NCI-H1694 (cell line): ENCODE results near the gene GPD1L.
"Not testable (repeated sequence)": the region's sequence is repeated elsewhere in the genome, so short reads cannot be mapped to it uniquely, and the experiment has no call there.

ENCODE experiments used
- DNase-seq: peaks from one replicate; lab custom pipeline; 2025; lab: John Stamatoyannopoulos, UW

The GPD1L gene

GRCh38 chr3:32105291-32106131, 909 bp upstream of the GPD1L start:
- no peak for DNase-seq

DNA sequence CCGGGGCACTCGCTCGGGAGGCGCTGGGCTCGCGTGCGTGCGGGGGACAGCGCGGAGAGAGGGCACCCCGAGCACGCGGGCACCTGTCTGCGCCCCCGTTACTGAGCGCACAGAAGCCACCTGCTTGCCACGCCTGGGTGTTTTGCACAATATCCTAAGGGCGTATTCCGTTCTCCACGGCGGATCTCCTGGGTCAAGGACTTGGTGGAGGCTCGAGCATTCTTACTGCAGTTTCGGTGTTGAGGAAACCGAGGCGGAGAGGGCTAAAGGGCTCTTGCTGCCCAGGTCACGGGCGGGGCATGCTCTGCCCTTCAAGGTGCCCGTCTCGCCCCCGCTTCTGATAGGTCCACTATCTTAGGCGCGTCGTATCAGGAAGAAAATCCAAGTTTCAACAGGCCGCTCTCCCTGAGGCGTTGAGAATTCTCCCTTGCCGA, 526 bp downstream of the GPD1L start:
- DNase-seq = no peak

DNA sequence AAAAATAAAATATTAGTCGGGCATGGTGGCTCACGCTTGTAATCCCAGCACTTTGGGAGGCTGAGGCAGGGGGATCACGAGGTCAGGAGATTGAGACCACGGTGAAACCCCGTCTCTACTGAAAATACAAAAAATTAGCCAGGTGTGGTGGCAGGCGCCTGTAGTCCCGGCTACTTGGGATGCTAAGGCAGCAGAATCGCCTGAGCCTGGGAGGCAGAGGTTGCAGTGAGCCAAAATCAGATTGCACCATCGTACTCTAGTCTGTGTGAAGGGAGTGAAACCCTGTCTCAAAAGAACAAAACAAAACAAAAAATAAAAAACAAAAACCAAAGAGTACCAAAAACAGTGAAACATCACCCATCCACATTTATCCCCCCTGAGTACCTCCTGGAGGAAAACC, 1.8 kb downstream of the GPD1L start:
- not testable (repeated sequence) for DNase-seq

GRCh38 chr3:32109256-32109655, 2.8 kb downstream of the GPD1L start:
- no peak for DNase-seq

DNA sequence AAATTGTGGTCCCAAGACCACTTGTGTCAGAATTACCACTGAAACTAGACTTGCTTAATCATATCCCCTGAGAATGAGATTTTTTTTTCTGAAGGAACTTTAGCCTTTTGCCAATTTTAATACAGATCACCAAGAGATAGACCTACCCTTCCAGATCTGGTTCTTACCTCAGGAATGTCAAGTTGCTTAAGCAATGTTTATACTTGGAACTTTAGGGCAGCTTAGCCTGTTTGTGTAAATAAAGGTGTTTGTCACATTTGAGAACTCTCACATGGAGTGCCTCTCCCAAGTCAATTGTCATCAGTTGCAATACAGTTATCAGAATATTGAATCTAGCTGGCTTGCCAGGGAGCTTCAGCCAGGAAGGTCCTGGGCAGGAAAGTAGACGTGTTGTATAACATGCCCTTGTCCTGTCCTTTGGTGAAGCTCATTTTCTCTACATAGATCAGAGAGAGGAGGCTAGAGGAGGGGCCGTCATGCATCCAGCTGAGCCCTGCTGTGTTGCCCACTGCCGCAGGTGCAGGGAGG, 3.9 kb downstream of the GPD1L start:
- no peak for DNase-seq

DNA sequence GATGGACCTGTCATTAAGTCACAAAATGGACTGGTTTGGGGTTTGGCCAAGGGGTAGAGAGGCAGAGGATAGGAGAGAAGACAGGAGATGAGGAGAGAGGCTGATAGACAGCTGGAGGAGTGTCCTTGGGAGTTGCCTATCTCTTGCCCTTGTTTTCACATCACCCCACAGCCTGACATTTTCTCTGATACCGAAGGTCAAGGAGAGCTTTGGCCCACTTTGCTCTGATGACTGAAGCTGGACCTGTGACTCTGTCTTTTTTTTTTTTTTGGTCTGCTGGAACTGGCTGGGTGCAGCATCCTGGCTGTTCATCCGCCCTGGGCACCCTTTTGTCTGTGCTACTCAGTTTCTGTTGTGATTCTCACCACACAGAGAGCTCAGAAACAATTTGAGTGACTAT, 5.1 kb downstream of the GPD1L start:
- no peak for DNase-seq

DNA sequence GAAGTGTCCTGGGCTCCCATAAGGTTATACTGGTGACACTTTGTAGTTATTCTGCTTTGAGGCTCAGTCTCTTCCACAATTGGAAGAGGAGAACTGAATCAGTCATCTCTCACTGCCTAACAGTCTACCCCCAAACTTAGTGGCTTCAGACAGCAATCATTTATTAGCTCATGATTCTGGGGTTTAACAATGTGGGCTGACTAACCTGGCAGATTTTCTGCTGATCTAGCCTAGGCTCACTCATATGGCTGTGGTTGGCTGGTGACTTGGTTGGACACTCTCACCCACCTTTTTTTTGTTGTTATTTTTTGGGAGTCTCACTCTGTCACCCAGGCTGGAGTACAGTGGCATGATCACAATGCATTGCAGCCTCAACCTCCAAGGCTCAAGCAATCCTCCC, 7.1 kb downstream of the GPD1L start:
- no peak for DNase-seq

GRCh38 chr3:32113981-32114545, 7.6 kb downstream of the GPD1L start:
- DNase-seq = no peak

GRCh38 chr3:32114546-32115386, 8.3 kb downstream of the GPD1L start:
- not testable (repeated sequence) for DNase-seq

- no peak for DNase-seq
Observed at GRCh38 chr3:32117320-32117719, 10.9 kb downstream of the GPD1L start.

DNA sequence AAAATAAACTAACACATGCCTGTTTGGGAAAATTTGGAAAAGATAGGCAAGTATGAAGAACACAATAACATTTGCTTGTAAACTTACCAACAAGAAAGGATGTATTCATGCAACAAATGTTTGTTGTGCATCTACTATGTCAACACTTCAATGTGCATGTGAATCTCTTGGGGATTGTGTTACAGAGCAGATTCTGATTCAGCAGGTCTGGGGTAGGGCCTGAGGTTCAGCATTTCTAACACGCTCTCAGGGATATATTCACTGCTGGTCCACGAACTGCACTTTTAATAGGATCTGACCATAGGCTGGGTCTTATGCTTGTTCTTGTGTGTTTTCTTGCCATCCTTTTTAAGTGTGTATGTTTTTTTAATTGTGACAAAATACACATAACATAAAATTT, 11.8 kb downstream of the GPD1L start:
- no peak for DNase-seq

- no peak for DNase-seq
Observed at GRCh38 chr3:32120471-32120870, 14.1 kb downstream of the GPD1L start.

- no peak for DNase-seq
Observed at GRCh38 chr3:32121137-32121536, 14.7 kb downstream of the GPD1L start.

DNA sequence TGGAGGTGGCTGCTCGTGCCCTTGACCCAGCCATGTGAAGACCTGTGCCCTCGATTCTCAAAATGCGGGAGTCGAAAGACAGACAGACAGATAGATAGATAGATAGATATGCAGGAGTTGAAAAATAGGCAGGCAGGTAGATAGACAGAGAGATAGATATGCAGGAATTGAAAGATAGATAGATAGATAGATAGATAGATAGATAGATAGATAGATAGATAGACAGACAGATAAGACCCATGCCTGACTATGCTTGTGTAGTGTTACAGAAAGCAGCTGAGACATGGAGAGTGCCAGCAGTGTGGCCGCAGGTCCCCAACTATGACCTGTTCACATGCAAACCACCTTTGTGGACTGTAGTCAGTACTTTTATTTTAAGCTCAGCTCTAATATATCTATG, 17.2 kb downstream of the GPD1L start:
- DNase-seq = no peak

DNA sequence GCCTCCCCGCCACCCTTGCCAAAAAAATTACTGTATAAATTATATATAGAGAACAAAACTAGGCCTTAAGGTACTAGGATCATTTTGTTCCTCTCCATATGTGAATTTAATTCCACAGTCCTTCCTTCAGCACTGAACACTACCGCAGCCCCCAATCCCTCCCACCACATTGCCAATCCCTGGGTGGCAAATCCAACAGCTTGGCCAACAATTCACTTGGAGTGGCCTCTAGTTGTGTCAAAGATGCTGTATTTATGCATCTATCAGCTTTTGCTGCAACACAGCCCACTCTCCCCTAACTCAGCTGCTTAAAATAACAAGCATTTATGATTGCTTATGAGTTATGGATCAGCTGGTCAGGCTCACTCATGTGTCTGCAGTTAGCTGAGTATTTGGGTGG, 18.6 kb downstream of the GPD1L start:
- DNase-seq = no peak

GRCh38 chr3:32126305-32127015, 20.0 kb downstream of the GPD1L start:
- DNase-seq = no peak

- no peak for DNase-seq
Observed at GRCh38 chr3:32127219-32127826, 20.9 kb downstream of the GPD1L start.

DNA sequence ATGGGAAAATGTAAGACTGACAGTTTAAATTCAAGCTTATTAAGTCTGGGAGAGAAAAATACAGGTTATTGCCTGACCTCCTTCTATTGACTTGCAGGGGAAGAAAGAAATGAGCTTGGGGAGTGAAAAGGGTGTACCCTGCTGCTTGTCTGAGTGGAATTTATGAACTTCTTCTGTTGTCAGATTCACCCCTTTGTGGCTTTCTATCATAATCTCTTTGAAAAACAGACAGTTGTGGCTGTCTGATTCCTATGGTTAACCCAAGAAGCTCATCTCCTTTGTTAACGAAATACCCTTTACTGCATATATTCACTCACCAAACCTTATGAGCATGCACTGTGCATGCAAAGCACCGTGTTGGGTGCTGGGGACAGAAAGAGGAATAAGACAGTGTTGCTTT, 22.5 kb downstream of the GPD1L start:
- DNase-seq = no peak

- no peak for DNase-seq
Observed at GRCh38 chr3:32129832-32130231, 23.4 kb downstream of the GPD1L start.

DNA sequence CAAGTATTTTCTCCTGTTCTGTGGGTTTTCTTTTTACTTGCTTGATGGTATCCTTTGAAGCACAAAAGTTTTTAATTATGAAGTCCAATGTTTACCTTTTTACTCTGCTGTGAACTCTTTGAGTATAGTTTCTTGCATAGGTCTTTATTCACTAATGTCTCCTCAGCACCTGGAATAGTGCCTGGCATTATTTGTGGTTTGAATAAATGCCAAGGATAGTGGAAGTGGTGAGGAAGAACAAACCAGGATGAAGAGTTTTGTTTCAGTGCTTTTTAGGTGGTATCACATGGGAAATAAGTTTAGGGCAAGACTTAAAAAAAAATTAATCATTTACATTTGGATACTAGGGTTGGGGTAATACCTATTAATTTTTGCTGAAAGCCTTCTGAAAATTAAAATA, 25.7 kb downstream of the GPD1L start:
- no peak for DNase-seq

GRCh38 chr3:32132706-32133105, 26.3 kb downstream of the GPD1L start:
- DNase-seq = no peak

DNA sequence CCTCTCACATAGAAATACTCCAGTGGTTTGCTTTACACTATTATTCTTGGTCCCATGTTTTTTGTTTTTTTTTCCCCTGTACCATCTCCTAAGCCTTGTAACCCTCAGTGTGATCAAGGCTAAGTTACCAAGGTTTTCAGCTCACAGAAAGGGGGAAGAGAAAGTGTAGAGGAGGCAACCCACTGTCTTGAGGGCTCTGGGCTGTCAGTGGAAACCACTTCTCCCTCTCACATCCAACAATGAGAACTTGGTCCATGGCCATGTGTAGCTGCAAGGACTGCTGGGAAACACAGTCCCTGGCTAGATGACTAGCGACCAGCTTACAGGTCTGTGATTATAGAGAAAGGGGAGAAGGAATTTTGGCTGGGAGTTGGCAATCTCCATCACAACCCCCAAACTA, 30.3 kb downstream of the GPD1L start:
- DNase-seq = no peak
